ENCODE measurements around the gene CD37.

DNA sequence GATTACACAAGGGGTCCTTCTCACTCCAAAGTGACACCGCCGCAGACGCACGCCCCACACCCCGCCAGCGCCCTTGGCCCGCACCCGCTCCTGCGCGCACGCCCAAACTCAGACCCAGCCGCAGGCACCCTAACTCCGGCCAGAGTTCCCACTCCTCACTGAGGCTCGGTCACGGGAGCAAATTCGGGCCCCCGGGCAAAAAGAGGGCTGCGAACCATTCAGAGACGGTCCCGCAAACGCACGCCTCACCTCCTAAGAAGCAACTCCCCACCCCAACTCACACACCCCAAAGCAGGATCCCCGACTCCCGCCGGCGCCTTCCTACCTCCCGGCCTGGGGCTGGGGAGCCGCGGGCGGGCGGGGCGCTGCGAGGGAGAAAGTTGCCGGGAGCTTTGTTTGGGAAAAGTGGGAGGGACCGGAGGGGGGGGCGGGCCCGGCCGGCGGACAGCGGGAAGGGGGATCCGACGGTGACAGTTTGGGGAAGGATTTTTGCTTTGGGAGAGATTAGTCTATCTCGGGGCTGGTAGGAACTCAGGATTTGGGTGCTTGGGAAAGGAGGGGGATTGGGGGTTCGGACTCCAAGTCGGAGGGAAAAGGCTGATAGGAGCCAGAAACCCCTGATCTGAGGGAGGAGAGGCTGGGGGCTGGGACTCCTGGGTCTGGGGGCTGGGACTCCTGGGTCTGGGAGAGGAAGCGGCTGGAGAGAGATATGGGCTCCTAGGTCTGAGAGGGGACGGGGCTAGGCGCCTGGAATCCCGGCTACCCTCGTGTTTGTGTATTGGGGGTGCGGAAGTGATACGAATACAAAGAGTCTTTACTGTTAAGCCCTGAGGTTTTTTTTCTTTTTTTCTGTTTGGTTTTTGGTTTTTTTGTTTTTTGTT lies 27.1 kb downstream of the CD37 start, which contains the start of gene TEAD2:
- no peak for TF ChIP-seq ZSCAN29 (IDR thresholded peaks at IDR 0.05)
- TF ChIP-seq ZBTB40 (IDR thresholded peaks at IDR 0.05; ENCODE audit: borderline replicate concordance): no peak
- TF ChIP-seq, protein P1, sequence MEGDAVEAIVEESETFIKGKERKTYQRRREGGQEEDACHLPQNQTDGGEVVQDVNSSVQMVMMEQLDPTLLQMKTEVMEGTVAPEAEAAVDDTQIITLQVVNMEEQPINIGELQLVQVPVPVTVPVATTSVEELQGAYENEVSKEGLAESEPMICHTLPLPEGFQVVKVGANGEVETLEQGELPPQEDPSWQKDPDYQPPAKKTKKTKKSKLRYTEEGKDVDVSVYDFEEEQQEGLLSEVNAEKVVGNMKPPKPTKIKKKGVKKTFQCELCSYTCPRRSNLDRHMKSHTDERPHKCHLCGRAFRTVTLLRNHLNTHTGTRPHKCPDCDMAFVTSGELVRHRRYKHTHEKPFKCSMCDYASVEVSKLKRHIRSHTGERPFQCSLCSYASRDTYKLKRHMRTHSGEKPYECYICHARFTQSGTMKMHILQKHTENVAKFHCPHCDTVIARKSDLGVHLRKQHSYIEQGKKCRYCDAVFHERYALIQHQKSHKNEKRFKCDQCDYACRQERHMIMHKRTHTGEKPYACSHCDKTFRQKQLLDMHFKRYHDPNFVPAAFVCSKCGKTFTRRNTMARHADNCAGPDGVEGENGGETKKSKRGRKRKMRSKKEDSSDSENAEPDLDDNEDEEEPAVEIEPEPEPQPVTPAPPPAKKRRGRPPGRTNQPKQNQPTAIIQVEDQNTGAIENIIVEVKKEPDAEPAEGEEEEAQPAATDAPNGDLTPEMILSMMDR (IDR thresholded peaks at IDR 0.05 in 2 of 3, conservative IDR thresholded peaks at IDR 0.05 in 1 of 3; ENCODE audit: control insufficient read depth in 2 of 3, extremely low read depth in 1 of 3, insufficient read depth in 1 of 3, low read depth in 3 of 3, low read length in 3 of 3): no peak
- TF ChIP-seq, protein P2, sequence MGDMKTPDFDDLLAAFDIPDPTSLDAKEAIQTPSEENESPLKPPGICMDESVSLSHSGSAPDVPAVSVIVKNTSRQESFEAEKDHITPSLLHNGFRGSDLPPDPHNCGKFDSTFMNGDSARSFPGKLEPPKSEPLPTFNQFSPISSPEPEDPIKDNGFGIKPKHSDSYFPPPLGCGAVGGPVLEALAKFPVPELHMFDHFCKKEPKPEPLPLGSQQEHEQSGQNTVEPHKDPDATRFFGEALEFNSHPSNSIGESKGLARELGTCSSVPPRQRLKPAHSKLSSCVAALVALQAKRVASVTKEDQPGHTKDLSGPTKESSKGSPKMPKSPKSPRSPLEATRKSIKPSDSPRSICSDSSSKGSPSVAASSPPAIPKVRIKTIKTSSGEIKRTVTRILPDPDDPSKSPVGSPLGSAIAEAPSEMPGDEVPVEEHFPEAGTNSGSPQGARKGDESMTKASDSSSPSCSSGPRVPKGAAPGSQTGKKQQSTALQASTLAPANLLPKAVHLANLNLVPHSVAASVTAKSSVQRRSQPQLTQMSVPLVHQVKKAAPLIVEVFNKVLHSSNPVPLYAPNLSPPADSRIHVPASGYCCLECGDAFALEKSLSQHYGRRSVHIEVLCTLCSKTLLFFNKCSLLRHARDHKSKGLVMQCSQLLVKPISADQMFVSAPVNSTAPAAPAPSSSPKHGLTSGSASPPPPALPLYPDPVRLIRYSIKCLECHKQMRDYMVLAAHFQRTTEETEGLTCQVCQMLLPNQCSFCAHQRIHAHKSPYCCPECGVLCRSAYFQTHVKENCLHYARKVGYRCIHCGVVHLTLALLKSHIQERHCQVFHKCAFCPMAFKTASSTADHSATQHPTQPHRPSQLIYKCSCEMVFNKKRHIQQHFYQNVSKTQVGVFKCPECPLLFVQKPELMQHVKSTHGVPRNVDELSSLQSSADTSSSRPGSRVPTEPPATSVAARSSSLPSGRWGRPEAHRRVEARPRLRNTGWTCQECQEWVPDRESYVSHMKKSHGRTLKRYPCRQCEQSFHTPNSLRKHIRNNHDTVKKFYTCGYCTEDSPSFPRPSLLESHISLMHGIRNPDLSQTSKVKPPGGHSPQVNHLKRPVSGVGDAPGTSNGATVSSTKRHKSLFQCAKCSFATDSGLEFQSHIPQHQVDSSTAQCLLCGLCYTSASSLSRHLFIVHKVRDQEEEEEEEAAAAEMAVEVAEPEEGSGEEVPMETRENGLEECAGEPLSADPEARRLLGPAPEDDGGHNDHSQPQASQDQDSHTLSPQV (IDR thresholded peaks at IDR 0.05): no peak
- TF ChIP-seq GABPA (IDR thresholded peaks at IDR 0.05; ENCODE audit: low read depth): no peak
- TF ChIP-seq ETV6 (conservative IDR thresholded peaks at IDR 0.05 in 1 of 2, IDR thresholded peaks at IDR 0.05 in 1 of 2; ENCODE audit: borderline replicate concordance in 1 of 2, low read depth in 1 of 2): no peak
- no peak for TF ChIP-seq SMARCA5 (IDR thresholded peaks at IDR 0.05)
- no peak for TF ChIP-seq PML (IDR thresholded peaks at IDR 0.05; ENCODE audit: low read length)
- TF ChIP-seq NR2C2 (IDR thresholded peaks at IDR 0.05; ENCODE audit: borderline replicate concordance, control insufficient read depth, insufficient read length, low read depth): no peak

Measured in GM12878 (cell line).